ENCODE data around the gene ITPK1. TPM values are rescaled to one million over a fixed set of nuclear protein-coding genes. Genes with fewer than 3 reads are reported as not detected.

The ITPK1 gene
- total RNA-seq, 1 experiment from 2014 or later = 60.1 TPM

GRCh38 chr14:93096691-93097322, 18.9 kb downstream of the ITPK1 start:
- Mint-ChIP-seq H3K4me1 (ENCODE audit: low read depth, unreplicated experiment) (no peaks in the 10 kb centered on the region), H3K27ac (ENCODE audit: unreplicated experiment) (no peak overlapping the region)

DNA sequence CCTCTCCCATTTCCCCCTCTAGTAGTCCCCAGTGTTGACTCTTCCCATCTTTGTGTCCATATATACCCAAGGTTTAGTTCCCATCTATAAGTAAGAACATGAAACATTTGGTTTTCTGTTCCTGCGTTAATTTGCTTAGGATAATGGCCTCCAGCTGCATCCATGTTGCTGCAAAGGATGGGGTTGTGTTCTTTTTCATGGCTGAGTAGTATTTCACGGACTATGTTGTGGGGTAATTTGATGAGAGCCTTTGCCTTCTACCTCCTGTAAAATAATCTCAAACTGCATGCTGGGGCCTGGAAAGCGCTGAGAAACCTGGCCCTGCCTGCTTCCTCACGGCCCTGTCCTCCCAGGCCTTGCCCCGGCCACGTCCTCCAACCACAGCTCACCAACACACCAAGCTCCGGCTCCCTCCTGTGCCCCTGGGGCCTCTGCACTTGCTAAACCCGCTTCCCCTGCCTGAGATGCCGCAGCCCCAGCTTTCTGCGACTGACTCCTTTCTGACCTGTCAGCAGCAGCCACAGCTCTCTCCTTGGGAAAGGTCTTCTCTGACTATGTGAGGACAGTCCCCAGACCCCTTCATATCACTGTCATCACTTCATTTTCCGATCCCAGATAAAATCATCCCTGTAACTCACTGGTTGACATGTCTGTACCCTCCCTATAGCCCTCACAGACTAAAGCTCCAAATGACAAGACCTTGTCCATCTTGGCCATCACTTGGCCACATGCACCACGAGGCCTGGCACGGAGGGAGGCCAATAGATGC, 19.8 kb downstream of the ITPK1 start:
- ChIA-PET POLR2A (no interaction called here), CTCF (no interaction called here)
- Mint-ChIP-seq H3K4me1 (ENCODE audit: low read depth, unreplicated experiment) (no peaks in the 10 kb centered on the region), H3K27ac (ENCODE audit: unreplicated experiment) (no peak overlapping the region), H3K9me3 (ENCODE audit: unreplicated experiment) (no peaks in the 10 kb centered on the region), H3K36me3 (ENCODE audit: insufficient read depth, unreplicated experiment) (no peaks in the 10 kb centered on the region), H3K27me3 (ENCODE audit: insufficient read depth, unreplicated experiment) (no peaks in the 10 kb centered on the region), H3K4me3 (ENCODE audit: unreplicated experiment) (no peak overlapping the region)
- Histone ChIP-seq H3K4me1 (peaks cover 2% of the 10 kb centered on the region; the same call in 1 of the 2 replicates), H3K27me3 (replicated peaks; ENCODE audit: control insufficient read depth, insufficient read depth, low read length) (no peaks in the 10 kb centered on the region), H3K4me3 (ENCODE audit: low read depth, low read length) (no peak overlapping the region), H3K36me3 (ENCODE audit: control insufficient read depth, insufficient read depth, low read length) (no peaks in the 10 kb centered on the region), H3K9me3 (no peaks in the 10 kb centered on the region)
- BruUV-seq (replicated peaks) = no TSS peak
- TF ChIP-seq, protein P1, sequence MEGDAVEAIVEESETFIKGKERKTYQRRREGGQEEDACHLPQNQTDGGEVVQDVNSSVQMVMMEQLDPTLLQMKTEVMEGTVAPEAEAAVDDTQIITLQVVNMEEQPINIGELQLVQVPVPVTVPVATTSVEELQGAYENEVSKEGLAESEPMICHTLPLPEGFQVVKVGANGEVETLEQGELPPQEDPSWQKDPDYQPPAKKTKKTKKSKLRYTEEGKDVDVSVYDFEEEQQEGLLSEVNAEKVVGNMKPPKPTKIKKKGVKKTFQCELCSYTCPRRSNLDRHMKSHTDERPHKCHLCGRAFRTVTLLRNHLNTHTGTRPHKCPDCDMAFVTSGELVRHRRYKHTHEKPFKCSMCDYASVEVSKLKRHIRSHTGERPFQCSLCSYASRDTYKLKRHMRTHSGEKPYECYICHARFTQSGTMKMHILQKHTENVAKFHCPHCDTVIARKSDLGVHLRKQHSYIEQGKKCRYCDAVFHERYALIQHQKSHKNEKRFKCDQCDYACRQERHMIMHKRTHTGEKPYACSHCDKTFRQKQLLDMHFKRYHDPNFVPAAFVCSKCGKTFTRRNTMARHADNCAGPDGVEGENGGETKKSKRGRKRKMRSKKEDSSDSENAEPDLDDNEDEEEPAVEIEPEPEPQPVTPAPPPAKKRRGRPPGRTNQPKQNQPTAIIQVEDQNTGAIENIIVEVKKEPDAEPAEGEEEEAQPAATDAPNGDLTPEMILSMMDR (IDR thresholded peaks at IDR 0.05; ENCODE audit: insufficient read depth in 1 of 2, low read depth in 1 of 2, low read length in 1 of 2, severe bottlenecking in 1 of 2, unreplicated experiment in 1 of 2) = no peak
- no peak for DNase-seq
- intact Hi-C loops (cut with micrococcal nuclease; ENCODE audit: unreplicated experiment) = no loop called here

More at GRCh38 chr14:93096691-93097322, 18.9 kb downstream of the ITPK1 start:
- DNase-seq = no peak
- no peaks in the 10 kb centered on the region for H3K27me3 ChIP-seq (replicated peaks; ENCODE audit: control insufficient read depth, insufficient read depth, low read length)
- no peaks in the 10 kb centered on the region for H3K27me3 Mint-ChIP-seq (ENCODE audit: insufficient read depth, unreplicated experiment)
- BruUV-seq (replicated peaks) = no TSS peak
- H3K4me3 Mint-ChIP-seq (ENCODE audit: unreplicated experiment) = no peak overlapping the region
- ChIA-PET POLR2A (no interaction called here), CTCF (no interaction called here)
- H3K4me3 ChIP-seq (ENCODE audit: low read depth, low read length) = no peak overlapping the region
- TF ChIP-seq, protein P1 (IDR thresholded peaks at IDR 0.05; ENCODE audit: insufficient read depth in 1 of 2, low read depth in 1 of 2, low read length in 1 of 2, severe bottlenecking in 1 of 2, unreplicated experiment in 1 of 2) = no peak
- no peaks in the 10 kb centered on the region for H3K36me3 Mint-ChIP-seq (ENCODE audit: insufficient read depth, unreplicated experiment)
- no peaks in the 10 kb centered on the region for H3K36me3 ChIP-seq (ENCODE audit: control insufficient read depth, insufficient read depth, low read length)
- H3K9me3 ChIP-seq = no peaks in the 10 kb centered on the region
- intact Hi-C loops (cut with micrococcal nuclease; ENCODE audit: unreplicated experiment) = no loop called here
- no peaks in the 10 kb centered on the region for H3K9me3 Mint-ChIP-seq (ENCODE audit: unreplicated experiment)
- peaks cover 11% of the 10 kb centered on the region; the same call in 1 of the 2 replicates for H3K4me1 ChIP-seq

- H3K36me3 ChIP-seq (ENCODE audit: control insufficient read depth, insufficient read depth, low read length) = no peaks in the 10 kb centered on the region
- DNase-seq = no peak
- POLR2A ChIA-PET = no interaction called here
Observed at GRCh38 chr14:93094121-93094918, 21.4 kb downstream of the ITPK1 start.

More at GRCh38 chr14:93094121-93094918, 21.4 kb downstream of the ITPK1 start:
- CTCF ChIA-PET = interaction anchor here (0.5 to 1.7 kb wide), 3 partner anchors 19 to 74 kb away, joined by 3 to 6 read pairs (median 3); no protein-coding TSS in a partner anchor
- no peaks in the 10 kb centered on the region for H3K27me3 ChIP-seq (replicated peaks; ENCODE audit: control insufficient read depth, insufficient read depth, low read length)
- no peaks in the 10 kb centered on the region for H3K4me1 ChIP-seq
- TF ChIP-seq, protein P1 (IDR thresholded peaks at IDR 0.05; ENCODE audit: insufficient read depth in 1 of 2, low read depth in 1 of 2, low read length in 1 of 2, severe bottlenecking in 1 of 2, unreplicated experiment in 1 of 2) = no peak
- Mint-ChIP-seq H3K27ac (ENCODE audit: unreplicated experiment) (no peak overlapping the region), H3K27me3 (ENCODE audit: insufficient read depth, unreplicated experiment) (no peaks in the 10 kb centered on the region), H3K4me1 (ENCODE audit: low read depth, unreplicated experiment) (no peaks in the 10 kb centered on the region), H3K4me3 (ENCODE audit: unreplicated experiment) (no peak overlapping the region), H3K9me3 (ENCODE audit: unreplicated experiment) (no peaks in the 10 kb centered on the region), H3K36me3 (ENCODE audit: insufficient read depth, unreplicated experiment) (no peaks in the 10 kb centered on the region)
- no TSS peak for BruUV-seq (replicated peaks)
- no peaks in the 10 kb centered on the region for H3K9me3 ChIP-seq
- intact Hi-C loops (cut with micrococcal nuclease; ENCODE audit: unreplicated experiment) = loop anchor here (5.0 kb wide), 1 partner anchor 142 kb away; no protein-coding TSS in a partner anchor
- no peak overlapping the region for H3K4me3 ChIP-seq (ENCODE audit: low read depth, low read length)
